DND-41 (cell line): Measurements from ENCODE around the gene JARID2.

Source experiments
- CTCF ChIP-seq: IDR thresholded peaks from 2 replicates; pipeline ENCODE4 v1.5.1; 2012; ENCODE audit warnings: borderline replicate concordance, low read length, moderate library complexity, mild to moderate bottlenecking; ENCODE audit not compliant: poor library complexity, severe bottlenecking; ENCODE audit errors: extremely low read depth
- EZH2 ChIP-seq: IDR thresholded peaks from 3 replicates; pipeline ENCODE4 v1.6.1; 2012; ENCODE audit warnings: borderline replicate concordance, low read depth, mild to moderate bottlenecking, moderate library complexity, low read length, inconsistent platforms; ENCODE audit not compliant: severe bottlenecking

DNA sequence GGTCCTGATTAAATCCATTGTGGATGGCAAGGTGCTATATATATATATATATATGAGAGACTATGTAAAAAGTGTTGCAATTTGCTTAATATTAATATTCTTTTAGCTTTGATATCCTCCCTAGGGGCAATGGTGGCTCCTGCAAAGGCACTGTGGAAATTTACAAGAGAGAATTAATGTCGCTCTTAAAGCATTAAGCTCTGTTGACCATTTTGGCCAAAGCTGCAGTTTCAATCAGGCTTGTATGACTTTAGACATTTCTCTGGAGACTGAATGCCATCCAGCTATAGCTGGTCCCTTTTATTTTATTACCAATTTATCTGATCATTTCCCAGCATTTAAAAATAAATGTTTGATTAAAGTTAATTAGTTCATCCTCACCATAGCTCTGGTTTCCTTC is 155.3 kb downstream of the JARID2 start:
- TF ChIP-seq CTCF (no peak), EZH2 (no peak)
